NCI-H1930 (cell line): ENCODE measurements around the gene PTPRG.
"Not testable (repeated sequence)": the region's sequence is repeated elsewhere in the genome, so short reads cannot be mapped to it uniquely, and the experiment has no call there.

ENCODE experiments used
- DNase-seq, 2 experiments: peaks; one replicate each; lab custom pipeline; 2025; lab: John Stamatoyannopoulos, UW

PTPRG gene

DNA sequence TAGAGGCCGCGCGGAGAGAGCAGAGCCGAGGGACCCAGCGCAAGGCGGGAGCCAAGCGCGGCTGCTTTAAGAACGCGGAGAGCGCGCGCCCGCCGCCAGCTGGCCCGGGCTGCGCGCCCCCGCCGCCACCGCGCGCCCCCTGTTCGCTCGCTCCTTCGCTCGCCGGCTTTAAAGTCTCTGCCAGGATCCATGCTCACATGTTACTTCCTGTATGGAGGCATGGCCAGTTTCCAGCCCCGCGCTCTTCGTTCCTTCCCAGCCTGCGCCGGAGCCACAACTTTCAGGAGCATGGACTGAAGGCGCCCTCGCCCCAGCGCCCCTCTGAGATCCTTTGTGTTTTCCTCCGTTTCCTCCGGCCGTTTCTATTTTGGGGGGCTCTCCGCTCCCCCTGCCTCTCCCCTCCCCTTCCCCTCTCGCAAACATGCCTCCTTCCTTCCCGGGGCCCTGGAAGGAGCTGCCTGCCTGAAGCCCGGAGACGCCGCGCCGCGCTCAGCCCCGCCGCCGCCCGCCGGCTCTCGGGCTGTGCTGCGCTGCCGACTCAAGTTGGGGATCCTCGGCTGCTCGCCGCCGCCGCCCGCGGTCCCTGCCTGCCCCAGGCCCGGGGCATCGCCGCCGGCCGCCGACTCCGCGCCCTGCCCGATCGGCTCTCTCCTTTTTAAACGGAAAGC, at the start of gene PTPRG:
Gene PTPRG, plus strand, starts transcription at position 198 of the 668 bp plus-strand sequence. CDS start 717 bp downstream, outside the sequence.
- peak; percentile 75 to 84 for DNase-seq

DNA sequence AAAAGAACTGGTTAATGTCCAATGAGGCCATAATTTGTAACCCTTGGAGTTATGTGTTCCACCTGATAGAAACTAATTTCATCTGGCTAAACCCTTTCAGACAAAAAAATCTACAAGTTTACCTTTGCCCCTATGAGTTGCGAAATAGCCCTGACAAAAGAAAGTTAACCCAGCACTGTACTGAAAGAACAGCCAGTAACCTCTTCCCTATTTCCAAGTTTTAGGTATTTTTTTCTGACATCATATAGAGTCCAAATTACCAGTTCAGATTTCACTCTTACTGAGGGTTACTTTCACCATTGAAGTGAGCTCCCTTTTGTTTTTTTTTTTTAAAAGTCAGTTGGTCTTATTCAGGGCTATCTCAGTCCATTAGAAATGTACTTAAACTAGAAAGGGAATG, 42.8 kb upstream of the PTPRG start:
- no peak for DNase-seq

DNA sequence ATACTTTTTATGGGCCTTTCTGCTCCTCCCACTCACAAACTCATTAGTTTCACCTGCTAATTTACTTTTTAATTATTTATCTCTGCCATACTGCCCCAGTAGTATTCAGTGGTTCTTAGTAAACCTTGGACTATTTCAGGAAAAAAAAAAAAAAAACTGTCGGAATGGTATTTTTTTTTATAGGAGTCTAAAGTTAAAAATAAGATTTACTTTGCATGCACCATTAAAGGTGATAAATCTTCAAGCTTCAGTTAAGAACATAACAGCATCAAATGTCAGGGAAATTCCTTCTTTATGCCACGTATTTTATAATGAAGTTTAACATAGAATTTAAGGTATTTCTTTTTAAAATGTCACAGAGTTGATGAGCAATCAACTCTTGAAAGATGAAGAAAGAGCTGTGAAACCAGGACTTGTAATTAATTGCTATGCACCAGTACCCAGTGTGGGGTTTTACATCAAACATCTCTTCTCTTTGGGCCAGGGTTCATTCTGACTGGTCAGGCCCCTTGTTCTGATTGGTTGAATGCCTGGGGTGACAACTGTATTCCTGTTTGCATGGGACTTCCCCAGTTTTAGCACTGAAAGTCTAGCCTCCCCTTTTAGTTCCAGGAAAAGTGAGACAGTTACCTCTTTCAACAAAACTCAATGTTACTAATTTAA, 40.3 kb upstream of the PTPRG start:
- no peak for DNase-seq

GRCh38 chr3:61522060-61522459, 39.3 kb upstream of the PTPRG start:
- DNase-seq = no peak

DNA sequence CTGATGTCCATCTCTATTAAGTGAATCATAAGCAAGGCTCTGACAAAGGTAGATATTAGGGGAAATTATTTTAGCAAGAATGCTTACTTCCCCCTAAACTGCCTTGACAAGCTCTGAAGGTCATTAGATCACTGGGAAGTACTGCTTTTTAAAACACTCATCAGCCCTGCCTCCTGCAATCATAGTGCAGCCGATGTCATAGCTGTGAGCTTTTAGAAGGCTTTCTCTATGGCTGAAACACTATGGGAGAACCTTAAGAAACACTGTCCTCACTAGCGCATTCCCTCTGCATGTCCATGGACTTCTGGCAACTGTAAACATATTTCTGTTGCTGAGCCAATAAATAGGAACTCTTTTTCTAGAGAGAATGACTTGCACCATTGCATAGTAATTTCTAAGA, 38.7 kb upstream of the PTPRG start:
- no peak for DNase-seq

GRCh38 chr3:61524933-61525332, 36.4 kb upstream of the PTPRG start:
- no peak for DNase-seq

GRCh38 chr3:61526308-61526707, 35.1 kb upstream of the PTPRG start:
- no peak for DNase-seq

DNA sequence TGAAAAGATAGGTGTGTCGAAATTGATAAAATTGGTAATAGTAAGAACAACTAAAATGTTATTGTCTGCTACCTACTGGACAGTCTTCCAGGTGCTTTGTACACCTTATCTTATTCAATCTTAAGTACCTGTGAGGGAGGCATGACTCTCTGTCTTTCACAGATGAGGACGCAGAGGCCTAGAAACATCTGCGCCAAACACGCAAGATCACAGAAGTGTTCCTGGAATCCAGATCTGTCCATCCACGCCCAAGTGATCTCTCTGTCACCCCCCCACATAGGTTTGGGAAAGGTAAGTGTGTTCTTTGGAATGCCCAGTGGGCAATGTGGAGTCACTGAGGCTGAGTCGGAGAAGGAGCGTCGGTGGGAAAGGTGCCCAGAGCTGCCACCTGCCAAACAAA, 34.4 kb upstream of the PTPRG start:
- DNase-seq = no peak

- DNase-seq = peak in 1 of 2 experiments; percentile 20
These were observed 31.0 kb upstream of the PTPRG start for GRCh38 chr3:61530355-61530754.

DNA sequence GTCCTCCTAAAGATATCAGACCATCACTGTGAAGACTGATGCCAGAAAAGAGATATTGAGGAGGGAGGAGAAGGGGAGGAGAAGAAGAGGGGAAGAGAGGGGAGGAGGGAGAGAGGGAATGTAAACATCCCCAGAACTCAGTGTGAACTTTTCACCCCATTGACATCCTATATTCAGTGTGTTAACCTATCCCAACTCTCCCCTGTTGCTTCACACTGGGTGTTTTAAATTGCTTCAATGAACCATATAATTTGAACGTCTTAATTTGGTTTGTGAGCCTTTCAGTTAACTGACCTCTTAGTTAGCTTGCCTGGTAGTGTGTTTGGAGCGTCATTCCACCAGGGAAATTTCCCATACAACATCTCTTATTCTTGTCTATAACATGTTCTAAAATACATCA, 29.8 kb upstream of the PTPRG start:
- DNase-seq = no peak

DNA sequence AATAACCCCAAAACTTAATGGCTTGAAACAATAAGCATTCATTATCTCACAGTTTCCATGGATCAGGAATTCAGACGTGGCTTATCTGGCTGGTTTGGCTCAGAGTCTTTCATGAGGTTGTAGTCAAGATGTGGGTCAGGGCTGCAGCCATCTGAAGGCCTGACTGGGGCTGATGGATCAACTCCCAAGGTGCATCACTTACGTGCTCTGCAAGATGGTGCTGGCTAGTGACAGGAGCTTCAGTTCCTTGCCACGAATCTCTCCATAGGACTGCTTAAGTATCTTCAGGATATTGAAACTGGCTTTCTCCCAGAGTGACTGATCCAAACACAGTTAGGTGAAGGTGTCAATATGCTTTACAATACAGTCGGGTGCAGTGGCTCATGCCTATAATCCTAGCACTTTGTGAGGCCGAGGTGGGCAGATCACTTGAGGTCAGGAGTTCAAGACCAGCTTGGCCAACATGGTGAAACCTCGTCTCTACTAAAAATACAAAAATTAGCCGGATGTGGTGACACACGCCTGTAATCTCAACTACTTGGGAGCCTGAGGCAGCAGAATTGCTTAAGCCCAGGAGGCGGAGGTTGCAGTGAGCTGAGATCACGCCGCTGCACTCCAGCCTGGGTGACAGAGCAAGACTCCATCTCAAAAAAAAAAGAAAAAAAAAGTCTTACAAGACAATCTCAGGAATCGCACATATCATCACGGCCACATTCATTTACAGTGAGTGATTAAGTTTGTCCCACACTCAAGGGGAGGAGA, 28.5 kb upstream of the PTPRG start:
- no peak for DNase-seq

GRCh38 chr3:61535826-61536225, 25.5 kb upstream of the PTPRG start:
- DNase-seq = no peak

GRCh38 chr3:61537366-61537765, 24.0 kb upstream of the PTPRG start:
- DNase-seq = no peak

DNA sequence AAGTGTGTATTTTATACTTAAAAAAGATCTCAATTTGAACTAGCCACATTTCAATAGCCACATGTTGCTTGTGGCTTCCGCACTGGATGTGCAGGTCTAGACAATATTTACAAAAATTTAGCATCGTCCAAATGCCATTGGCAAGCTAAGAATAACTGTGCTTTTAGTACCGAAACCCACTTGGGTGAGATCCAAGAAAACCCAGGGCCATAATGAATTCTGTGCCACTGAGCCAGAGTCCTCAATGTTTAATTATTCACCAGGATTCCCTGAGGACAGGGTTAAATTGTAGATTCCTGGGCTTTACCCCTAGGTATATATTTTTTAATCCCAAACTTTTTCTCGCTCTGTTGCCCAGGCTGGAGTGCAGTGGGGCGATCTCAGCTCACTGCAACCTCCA, 22.9 kb upstream of the PTPRG start:
- no peak for DNase-seq

DNA sequence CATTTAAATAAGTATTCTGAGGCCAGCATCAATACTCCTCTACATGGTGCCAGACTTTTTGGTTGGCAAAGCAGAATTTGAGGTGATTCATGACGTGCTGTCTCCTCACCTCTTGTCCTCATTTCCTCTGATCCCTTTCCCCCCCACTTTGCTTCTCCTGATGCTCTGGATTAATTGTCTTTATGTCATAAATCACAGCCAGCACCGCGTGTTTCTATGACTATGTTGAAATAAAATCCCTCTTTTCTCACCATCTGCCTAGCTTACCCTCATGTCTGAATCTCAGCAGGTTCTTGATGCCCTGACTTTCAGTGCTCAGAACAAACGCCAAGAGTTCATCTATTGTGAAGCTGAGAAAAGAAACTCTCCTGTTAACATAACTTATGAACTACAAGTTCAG, 19.7 kb upstream of the PTPRG start:
- no peak for DNase-seq

DNA sequence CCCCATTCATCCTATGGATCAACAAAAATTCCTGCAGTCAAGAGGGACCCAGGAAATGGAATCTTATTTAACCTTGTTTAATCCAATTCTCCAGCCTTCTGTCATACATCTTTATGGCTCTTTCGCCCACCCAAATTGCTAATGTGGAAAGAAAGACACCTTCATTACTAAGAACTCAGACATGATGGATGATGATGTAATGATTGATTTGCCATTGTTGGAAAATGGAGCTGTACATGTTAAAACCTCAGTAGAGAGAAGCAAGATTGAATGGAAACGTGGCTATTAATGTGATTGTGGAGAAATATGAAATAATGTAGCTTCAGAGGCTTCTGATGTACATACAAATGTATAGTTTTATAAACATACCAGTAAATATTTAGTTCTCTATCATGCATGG, 15.7 kb upstream of the PTPRG start:
- no peak for DNase-seq

- no peak for DNase-seq
These were observed 13.7 kb upstream of the PTPRG start for GRCh38 chr3:61547625-61548024.

DNA sequence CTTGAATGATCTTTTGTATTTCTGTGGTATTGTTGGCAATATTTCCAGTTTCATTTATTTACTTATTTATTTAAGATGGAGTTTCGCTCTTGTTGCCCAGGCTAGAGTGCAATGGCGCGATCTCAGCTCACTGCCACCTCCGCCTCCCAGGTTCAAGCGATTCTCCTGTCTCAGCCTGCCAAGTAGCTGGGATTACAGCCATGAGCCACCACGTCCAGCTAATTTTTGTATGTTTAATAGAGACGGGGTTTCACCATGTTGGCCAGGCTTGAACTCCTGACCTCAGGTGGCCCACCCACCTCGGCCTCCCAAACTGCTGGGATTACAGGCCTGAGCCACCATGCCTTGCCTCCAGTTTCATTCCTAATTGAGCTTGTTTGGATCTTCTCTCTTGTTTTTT, 8.7 kb upstream of the PTPRG start:
- not testable (repeated sequence) for DNase-seq

DNA sequence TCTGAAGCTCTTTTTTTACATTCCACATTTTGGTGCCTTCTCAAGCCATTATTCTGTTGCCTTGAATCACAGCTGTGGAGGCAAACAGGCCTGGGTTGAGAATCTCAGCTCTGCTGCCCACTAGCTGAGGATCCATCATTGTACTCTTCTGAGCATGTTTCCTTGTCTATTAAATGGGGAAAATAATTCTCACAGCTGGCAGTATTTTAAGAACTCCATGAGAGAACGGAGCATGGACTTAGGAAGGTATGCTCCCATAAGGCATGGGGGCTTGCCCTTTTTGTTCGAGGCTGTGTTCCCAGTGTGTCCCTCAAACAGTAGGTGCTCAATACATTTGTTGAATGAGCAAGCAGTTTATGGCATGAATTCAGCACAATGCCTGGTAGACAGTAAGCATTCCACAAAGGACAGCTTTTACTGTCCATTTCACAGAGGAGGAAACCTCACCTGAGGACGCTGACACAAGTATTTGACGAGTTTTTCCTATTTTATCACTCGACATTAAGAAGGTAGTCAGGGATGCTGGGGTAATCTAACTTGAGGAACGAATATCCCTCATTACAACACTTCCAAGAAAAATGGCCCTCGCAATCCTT, 2.1 kb upstream of the PTPRG start:
- no peak for DNase-seq

DNA sequence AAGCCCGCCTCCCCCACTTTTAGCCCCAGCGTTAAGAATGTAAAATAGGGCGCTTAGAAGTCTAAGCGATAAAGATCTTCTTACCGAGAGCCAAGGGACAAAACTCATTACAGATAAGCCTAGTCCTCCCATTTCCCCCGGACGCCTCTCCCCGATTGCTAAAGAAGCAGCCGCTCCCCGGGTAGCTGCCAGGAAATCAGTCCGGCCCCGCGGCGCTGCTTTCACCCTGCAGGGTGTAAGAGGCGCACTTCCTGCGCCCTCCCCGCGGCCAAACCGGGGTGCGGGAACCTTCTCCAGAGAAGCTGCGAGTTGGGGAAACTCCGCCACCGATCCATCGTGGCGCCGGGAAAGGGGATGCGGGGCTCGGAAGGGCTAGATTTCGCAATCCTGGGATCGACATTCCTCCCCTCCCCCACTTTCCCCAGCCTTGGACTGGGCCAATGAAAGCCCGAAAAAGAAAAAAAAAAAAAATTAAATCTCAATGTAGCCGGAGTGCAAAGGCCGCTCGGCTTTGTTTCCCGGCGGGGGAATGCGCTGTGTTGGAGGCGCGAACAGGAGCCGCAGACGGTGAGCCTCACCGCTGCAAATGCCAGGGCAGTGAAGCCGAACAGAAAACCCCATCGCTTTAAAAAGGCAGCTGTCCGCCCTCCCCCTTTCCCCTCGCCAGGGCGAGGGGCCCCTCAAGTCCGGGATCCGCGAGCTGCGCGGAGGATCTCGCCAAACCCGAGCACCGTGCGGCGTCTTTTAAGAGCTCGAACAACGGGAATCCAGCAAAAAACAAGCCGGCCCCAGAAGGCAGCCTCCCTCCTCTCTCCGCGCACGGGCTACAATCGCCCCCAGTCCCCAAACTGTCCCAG, 626 bp upstream of the PTPRG start:
- peak in 1 of 2 experiments; percentile 34 for DNase-seq

DNA sequence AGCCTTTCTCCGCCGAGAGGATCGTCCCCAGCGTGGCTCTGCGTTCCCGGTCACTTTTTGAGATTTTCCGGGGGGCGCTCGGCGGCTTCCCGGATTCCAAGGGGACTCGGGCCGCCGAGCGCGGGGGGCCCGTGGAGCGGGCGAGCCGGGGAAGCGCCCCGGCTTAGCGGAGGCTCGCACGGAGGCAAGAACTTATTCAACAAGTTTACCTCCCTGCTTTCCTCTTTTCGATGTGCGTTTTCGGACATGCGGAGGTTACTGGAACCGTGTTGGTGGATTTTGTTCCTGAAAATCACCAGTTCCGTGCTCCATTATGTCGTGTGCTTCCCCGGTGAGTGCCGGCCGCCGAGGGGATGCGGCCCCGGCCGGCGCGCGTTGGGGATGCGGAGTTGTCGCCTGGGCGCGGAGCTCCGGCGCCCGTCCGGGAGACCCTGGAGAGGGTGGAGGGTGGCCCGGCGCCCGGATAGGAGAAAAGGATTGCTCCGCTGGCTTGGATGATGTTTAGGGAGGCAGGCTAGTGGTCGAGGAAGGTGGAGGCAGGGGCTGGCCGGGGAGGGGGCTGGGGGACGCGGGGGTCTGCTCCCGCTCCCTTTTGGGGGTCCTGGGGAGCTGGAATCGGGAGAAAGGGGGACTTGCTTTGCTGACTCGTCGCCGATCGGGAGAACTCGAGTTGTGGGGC, 810 bp downstream of the PTPRG start:
- no peak for DNase-seq
